ENCODE measurements around the gene UBQLN3.

DNA sequence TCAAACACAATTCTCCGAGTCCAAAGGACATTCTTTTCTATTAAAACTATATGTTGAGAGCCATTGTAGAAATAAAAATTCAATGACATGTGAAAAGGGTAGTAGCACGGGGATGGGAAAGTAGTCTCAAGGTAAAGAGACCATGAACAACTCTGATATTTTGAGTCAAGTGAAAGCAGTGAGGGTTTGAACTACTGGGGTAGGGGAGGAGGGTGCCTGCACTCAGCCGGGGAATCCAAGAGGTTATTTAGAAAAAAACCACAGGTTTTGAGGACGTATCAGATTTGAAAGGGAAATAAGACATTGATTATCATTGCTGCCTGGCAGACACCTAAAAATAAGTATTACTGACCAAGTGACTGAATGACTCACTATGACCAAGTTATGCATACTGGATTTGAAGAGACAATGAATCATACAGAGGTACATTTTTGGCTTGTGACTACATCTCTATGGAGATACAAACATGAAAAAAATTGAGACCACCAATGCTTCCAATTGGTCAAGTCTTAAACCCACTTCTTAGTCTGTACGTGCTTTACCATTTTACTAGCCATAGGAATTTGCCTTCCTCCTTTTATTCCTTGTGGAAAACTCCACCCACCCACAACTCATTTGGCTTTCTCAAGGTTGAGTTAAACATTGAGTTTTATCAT, 40.8 kb upstream of the UBQLN3 start:
- TF ChIP-seq CTCF (IDR thresholded peaks at IDR 0.05; ENCODE audit: insufficient read depth, low read length): no peak
- TF ChIP-seq REST (IDR thresholded peaks at IDR 0.05; ENCODE audit: insufficient replicate concordance, low read depth): no peak
- TF ChIP-seq POLR2AphosphoS5 (IDR thresholded peaks at IDR 0.05; ENCODE audit: low read depth): no peak
